Ascending aorta (tissue), 2 donors: ENCODE data around the gene SENP5. TPM values are rescaled to one million over a fixed set of nuclear protein-coding genes. Genes with fewer than 3 reads are reported as not detected.
A peak's percentile ranks its signal among the peaks of the same experiment; 100 is the strongest.

Experiments used
- DNase-seq, 2 donors: peaks; one replicate each; pipeline ENCODE4 v3.0.0-alpha.2; 2019; ENCODE audit warnings: low spot score in 2 of 2
- H3K27ac ChIP-seq, 2 donors: fragments of 200-600 bp; sonication (generic); one replicate each; pipeline ENCODE4 v1.5.1; 2016 to 2017; ENCODE audit warnings: mild to moderate bottlenecking in 1 of 2
- H3K27me3 ChIP-seq: fragments of 200-600 bp; sonication (generic); one replicate; pipeline ENCODE4 v1.5.1; 2017
- H3K36me3 ChIP-seq, 2 donors: fragments of 200-600 bp; sonication (generic); one replicate each; pipeline ENCODE4 v1.5.1; 2016
- H3K4me1 ChIP-seq, 2 donors: fragments of 200-600 bp; sonication (generic); one replicate each; pipeline ENCODE4 v1.5.1; 2016 to 2017; ENCODE audit warnings: mild to moderate bottlenecking in 1 of 2
- H3K4me3 ChIP-seq, 2 donors: fragments of 200-600 bp; sonication (generic); one replicate each; pipeline ENCODE4 v1.5.1; 2016 to 2017; ENCODE audit warnings: mild to moderate bottlenecking in 1 of 2
- H3K9me3 ChIP-seq, 2 donors: fragments of 200-600 bp; sonication (generic); one replicate each; pipeline ENCODE4 v1.5.1; 2016
- CTCF ChIP-seq, 3 experiments: fragments of 200-600 bp in 2 of 3; fragments of 450-650 bp in 1 of 3; sonication (generic) in 2 of 3; IDR thresholded peaks; one replicate each; pipeline ENCODE4 v1.5.1; 2016 to 2019; ENCODE audit warnings: antibody characterized with exemption in 3 of 3, mild to moderate bottlenecking in 1 of 3, moderate library complexity in 1 of 3
- intact Hi-C: fragments of 100-400 bp; cut with DNase I; formaldehyde crosslinking; loops from one replicate; pipeline ENCODE4 v1.15.1; 2023
- total RNA-seq: library from RNA; depleted of rRNA; stranded (reverse); fragments of >200 nt; gene quantifications from one replicate; pipeline ENCODE4 v1.1.0, GENCODE V29; 2016

Gene SENP5
- total RNA-seq, 1 donor from 2014 or later = 11.0 TPM

- H3K27me3 ChIP-seq = no peaks in the 10 kb centered on the region
- H3K9me3 ChIP-seq = no peaks in the 10 kb centered on the region
- H3K4me3 ChIP-seq = no peak overlapping the region
- no peaks in the 10 kb centered on the region for H3K36me3 ChIP-seq
- TF ChIP-seq CTCF (IDR thresholded peaks at IDR 0.05) = no peak
- intact Hi-C loops = loop anchor here (5.0 to 10.0 kb wide), 2 partner anchors 128 to 589 kb away; partner anchors contain the start of gene BDH1
- H3K4me1 ChIP-seq = peaks cover 0 to 3% of the 10 kb centered on the region in 2 donors
- no peak for DNase-seq
- no peak overlapping the region for H3K27ac ChIP-seq
Measured at GRCh38 chr3:196965804-196966173, 98.1 kb downstream of the SENP5 start.

GRCh38 chr3:196966526-196967401, 99.0 kb downstream of the SENP5 start:
- no peaks in the 10 kb centered on the region for H3K9me3 ChIP-seq
- intact Hi-C loops = loop anchor here (5.0 to 10.0 kb wide), 2 partner anchors 129 to 588 kb away; partner anchors contain the start of gene BDH1
- no peak overlapping the region for H3K4me3 ChIP-seq
- no peak for TF ChIP-seq CTCF (IDR thresholded peaks at IDR 0.05)
- no peak overlapping the region for H3K27ac ChIP-seq
- no peaks in the 10 kb centered on the region for H3K27me3 ChIP-seq
- no peaks in the 10 kb centered on the region for H3K36me3 ChIP-seq
- DNase-seq = no peak
- peaks cover 0 to 3% of the 10 kb centered on the region in 2 donors for H3K4me1 ChIP-seq

GRCh38 chr3:196967412-196968232, 99.9 kb downstream of the SENP5 start:
- peak overlapping the region; percentile 89 to 92 for H3K4me3 ChIP-seq
- no peak overlapping the region for H3K27ac ChIP-seq
- no peaks in the 10 kb centered on the region for H3K36me3 ChIP-seq
- H3K9me3 ChIP-seq = no peaks in the 10 kb centered on the region
- DNase-seq = no peak
- no peaks in the 10 kb centered on the region for H3K27me3 ChIP-seq
- TF ChIP-seq CTCF (IDR thresholded peaks at IDR 0.05) = no peak
- peaks cover 0 to 3% of the 10 kb centered on the region in 2 donors for H3K4me1 ChIP-seq
- intact Hi-C loops = loop anchor here (2.0 to 10.0 kb wide), 3 partner anchors 25 to 587 kb away; partner anchors contain the start of genes BDH1 and NCBP2

GRCh38 chr3:196968233-196969133, 100.8 kb downstream of the SENP5 start, which contains the start of gene PIGZ:
PIGZ (minus strand) TSS chr3:196968833; CDS start chr3:196952031, 16,802 bp downstream.
- Histone ChIP-seq H3K4me3 (peak within 1 kb of the TSS; percentile 89 to 92), H3K36me3 (no peaks in the 10 kb centered on the region), H3K4me1 (peaks cover 0 to 3% of the 10 kb centered on the region in 2 donors), H3K27me3 (no peaks in the 10 kb centered on the region), H3K27ac (peak within 1 kb of the TSS; percentile 70 to 73), H3K9me3 (no peaks in the 10 kb centered on the region)
- no peak for DNase-seq
- intact Hi-C loops = loop anchor here (2.0 to 10.0 kb wide), 3 partner anchors 26 to 586 kb away; partner anchors contain the start of genes BDH1 and NCBP2
- TF ChIP-seq CTCF (IDR thresholded peaks at IDR 0.05) = no peak
